ENCODE measurements around the gene CBX7. TPM values are rescaled to one million over a fixed set of nuclear protein-coding genes. Genes with fewer than 3 reads are reported as not detected.

CBX7 gene
- total RNA-seq, 1 donor from 2014 or later = 3.0 TPM

- DNase-seq (ENCODE audit: low read depth in 2 of 2) = no peak
These were observed 4.3 kb downstream of the CBX7 start for GRCh38 chr22:39148026-39148726.

DNA sequence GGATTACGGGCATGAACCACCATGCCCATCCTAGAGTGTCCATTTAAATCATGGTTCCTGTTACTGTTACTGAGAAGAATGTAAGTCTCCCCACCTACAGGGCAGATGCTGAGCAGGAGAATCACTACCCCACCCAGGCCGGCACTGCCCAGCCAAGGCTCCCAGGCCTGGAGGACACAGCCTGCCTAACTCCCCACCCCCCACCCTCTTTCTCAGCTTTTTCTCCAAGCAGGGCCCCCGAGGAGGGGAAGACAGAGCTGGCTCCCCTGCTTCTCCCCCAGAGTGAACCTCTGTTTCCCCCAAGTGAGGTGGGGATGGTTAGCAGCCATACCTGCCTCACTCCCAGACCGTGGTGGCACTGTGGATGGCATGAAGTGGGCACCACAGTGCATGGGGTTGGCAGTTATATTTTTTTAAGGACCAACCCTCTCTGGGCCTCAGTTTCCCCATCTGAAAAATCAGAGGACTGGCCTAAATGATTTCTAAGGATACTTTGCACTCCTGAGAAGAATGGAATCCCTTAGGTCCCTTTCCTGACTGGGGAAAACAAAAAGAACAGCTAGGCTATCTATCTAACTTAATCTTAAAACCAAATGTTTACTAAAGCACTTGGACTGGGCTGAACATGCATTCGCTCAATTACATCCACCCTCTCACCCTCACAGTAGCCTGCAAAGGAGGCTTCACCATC is 5.0 kb downstream of the CBX7 start:
- DNase-seq (ENCODE audit: low read depth in 2 of 2) = no peak

- no peak for DNase-seq (ENCODE audit: low read depth in 2 of 2)
These were observed 6.0 kb downstream of the CBX7 start for GRCh38 chr22:39146256-39147101.

DNA sequence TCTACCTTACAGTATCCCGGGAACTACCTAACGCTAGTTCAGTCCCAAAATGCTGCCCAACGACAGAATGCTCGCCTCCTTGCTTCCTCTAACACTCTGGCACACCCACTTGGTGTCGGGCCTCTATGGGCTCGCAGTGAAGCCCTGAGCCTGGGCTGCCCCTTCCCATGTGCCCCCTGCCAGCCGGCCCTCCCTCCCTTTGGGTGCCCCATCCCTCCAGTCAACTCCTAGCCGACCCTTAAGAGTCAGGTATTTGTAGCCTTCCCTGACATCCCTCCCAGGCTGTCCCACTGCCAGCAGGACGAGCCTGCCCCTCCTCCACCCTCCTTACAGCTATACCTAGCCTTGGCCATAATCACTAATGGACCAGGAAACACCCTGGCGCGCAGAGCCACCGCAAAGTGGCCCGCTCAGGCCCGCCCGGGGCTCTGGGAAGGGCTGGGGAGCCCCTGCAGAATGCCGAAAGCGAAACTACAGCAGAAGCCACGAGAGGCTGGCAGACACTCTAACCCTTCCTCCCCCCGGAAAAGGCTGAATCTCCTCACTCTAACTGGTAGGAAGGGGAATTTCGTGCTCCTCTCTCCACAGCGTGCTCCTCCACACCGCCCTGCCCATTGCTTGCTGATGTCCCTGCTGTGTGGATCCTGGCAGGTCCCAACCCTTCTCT is 8.2 kb downstream of the CBX7 start:
- DNase-seq (ENCODE audit: low read depth in 2 of 2) = peak; percentile 14 to 39

- DNase-seq (ENCODE audit: low read depth in 2 of 2) = no peak
These were observed 10.3 kb downstream of the CBX7 start for GRCh38 chr22:39142088-39142680.

- no peak for DNase-seq (ENCODE audit: low read depth in 2 of 2)
These were observed 12.5 kb downstream of the CBX7 start for GRCh38 chr22:39139933-39140332.

- no peak for DNase-seq (ENCODE audit: low read depth in 2 of 2)
These were observed 14.0 kb downstream of the CBX7 start for GRCh38 chr22:39138357-39138997.

DNA sequence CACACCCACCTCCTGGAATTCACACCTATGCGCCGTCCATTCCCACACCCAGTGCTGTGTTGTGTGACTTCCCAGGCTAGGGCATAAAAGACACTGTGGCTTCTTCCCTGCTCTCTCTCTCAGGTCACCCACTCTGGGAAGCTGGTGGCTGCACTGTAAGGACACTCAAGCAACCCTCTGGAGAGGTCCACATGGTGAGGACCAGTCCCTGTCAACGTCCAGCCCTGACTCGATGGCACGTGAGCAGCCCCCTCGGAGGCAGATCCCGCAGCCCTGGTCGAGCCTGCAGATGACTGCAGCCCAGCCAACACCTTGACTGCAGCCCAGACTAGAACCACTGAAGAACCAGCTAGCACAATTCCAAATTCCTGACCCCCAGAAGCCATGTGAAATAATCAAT is 16.2 kb downstream of the CBX7 start:
- no peak for DNase-seq (ENCODE audit: low read depth in 2 of 2)

DNA sequence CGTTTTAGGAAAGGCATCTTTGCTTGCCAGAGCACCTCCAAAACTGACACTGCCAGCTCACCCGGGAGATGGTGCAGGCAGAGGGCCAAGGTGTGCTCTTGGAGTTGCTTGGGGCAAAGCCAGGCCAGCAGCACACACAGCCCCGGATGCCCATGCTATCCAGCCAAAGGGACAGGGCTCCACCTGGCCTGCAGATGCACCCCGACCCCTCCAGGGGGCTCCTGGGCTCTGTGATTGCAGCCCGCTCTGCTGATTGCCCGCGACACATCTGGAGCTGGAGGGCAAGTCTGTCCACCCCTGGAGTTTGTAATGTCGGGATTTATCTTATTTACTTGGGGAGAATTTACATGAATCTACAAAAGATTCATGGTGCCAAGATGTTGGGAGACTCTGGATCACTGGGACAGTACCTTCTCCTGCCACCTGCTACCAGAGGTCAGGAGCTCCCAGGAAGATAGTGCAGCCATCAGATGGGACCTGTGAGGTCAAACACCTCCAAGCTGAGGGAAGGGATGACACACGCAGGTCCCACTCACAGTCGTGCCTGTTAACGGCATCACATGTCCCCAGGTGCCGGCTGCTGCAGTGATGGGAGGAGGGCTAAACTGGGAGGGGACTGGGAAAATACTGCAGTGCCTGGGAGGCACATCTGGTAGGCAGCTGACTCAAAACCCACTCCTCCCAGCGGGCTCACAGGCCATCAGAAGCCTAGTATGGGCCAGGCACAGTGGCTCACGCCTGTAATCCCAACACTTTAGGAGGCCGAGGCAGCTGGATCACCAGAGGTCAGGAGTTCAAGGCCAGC is 17.2 kb downstream of the CBX7 start:
- DNase-seq (ENCODE audit: low read depth in 2 of 2) = peak; percentile 14 to 59

GRCh38 chr22:39134366-39135091 is 18.0 kb downstream of the CBX7 start:
- DNase-seq (ENCODE audit: low read depth in 2 of 2) = no peak

- no peak for DNase-seq (ENCODE audit: low read depth in 2 of 2)
These were observed 18.6 kb downstream of the CBX7 start for GRCh38 chr22:39133871-39134270.

DNA sequence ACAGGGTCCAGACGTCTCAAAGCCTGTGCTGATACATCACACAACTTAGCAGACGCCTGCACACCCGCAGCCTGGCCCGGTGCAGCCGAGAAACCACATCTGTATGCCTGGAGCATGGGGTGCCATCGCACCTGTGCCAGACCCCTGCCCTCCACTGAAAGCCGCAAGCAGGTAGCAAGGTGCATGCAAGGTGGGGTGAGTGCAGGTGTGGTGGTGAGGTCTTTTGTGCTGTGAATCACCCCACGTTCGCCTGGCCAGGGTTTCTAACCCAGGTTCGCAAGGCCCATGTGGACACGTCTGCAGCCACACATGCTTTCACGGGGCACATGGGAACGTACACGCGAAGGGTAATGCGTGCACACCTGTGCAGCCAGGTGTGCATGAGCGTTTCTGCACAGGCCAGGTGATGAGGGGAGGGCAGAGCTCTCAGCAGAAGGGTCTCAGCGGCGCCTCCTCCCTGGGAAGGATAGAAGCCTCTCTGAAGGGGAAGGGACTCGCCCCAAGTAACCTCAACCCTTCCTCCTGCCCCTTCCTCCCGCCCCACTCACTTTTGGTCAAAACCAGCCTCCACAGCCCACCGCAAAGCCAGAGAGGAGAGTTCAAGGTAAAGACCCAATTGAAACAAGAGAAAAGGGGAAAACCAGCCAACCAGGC is 19.5 kb downstream of the CBX7 start:
- DNase-seq (ENCODE audit: low read depth in 2 of 2) = no peak

DNA sequence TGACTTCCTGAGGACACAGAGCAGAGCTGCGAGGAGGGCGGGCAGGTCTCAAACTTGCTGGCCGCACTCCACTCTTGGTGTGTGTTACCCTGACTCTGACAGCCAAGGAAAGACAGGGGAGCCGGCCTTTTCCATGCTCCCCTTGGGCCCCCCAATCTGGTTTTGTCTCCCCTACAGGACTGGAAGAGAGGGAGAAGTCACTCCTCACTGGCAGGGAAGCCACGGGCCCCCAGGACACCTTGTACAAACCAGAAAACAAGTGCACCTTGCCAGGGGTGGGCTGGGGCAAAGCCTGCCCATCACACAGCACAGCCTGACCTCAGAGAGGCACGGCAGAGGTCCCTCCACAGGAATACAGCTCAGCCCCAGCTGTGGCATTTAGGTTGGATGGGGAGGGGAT is 20.2 kb downstream of the CBX7 start:
- DNase-seq (ENCODE audit: low read depth in 2 of 2) = no peak

- no peak for DNase-seq (ENCODE audit: low read depth in 2 of 2)
These were observed 21.3 kb downstream of the CBX7 start for GRCh38 chr22:39130892-39131855.

DNA sequence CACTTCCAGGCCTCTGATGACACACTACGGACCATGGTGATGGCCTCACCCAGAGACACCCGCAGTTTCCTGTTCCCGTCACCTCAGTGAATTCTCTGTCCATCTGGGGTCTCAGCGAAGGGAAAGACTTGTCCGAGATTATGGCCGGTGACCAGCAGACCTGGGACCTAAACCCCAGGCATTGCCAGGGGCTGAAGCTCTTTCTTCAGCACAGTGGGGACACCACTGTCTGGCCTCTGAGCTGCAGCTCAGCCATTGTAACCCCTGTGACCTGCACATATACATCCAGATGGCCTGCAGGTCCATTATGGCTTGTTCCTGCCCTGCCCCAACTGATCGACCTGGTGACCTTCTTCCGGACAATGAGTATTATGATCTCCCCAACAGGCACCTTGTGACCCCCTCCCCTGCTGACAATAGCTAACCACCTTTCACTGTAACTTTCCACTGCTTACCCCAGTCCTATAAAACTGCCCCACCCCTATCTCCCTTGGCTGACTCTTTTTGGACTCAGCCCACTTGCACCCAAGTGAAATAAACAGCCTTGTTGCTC is 22.3 kb downstream of the CBX7 start:
- DNase-seq (ENCODE audit: low read depth in 2 of 2) = no peak

GRCh38 chr22:39129746-39130145 is 22.7 kb downstream of the CBX7 start:
- DNase-seq (ENCODE audit: low read depth in 2 of 2) = no peak

GRCh38 chr22:39129081-39129480 is 23.4 kb downstream of the CBX7 start:
- DNase-seq (ENCODE audit: low read depth in 2 of 2) = no peak
